Spleen (tissue), 11 donors: ENCODE results near the gene WFDC10A. TPM values are rescaled to one million over a fixed set of nuclear protein-coding genes. Genes with fewer than 3 reads are reported as not detected.

ENCODE experiments used
- DNase-seq: peaks from one replicate; pipeline ENCODE4 v3.0.0-alpha.2; 2020
- H3K27ac ChIP-seq, 8 donors: fragments of 200-600 bp; sonication (generic) in 7 of 8; 1 replicate in 4 of 8; 2 replicates in 4 of 8; pipeline versions ENCODE4 v1.5.0 to v1.8.0; 2016 to 2021; ENCODE audit warnings: inconsistent platforms in 4 of 8, mild to moderate bottlenecking in 4 of 8, moderate library complexity in 1 of 8
- H3K27me3 ChIP-seq, 7 donors: fragments of 200-600 bp; sonication (generic) in 6 of 7; replicated peaks in 1 of 7; 1 replicate in 4 of 7; 2 replicates in 3 of 7; pipeline versions ENCODE4 v1.5.0 to v1.8.0; 2016 to 2021; ENCODE audit warnings: inconsistent platforms in 3 of 7, mild to moderate bottlenecking in 1 of 7
- H3K36me3 ChIP-seq, 6 donors: fragments of 200-600 bp; sonication (generic) in 5 of 6; 1 replicate in 4 of 6; 2 replicates in 2 of 6; pipeline versions ENCODE4 v1.5.0 to v1.8.0; 2016 to 2021; ENCODE audit warnings: inconsistent platforms in 2 of 6
- H3K4me1 ChIP-seq, 6 donors: fragments of 200-600 bp; sonication (generic) in 5 of 6; 1 replicate in 3 of 6; 2 replicates in 3 of 6; pipeline versions ENCODE4 v1.5.0 to v1.8.0; 2016 to 2021; ENCODE audit warnings: inconsistent platforms in 3 of 6
- H3K4me3 ChIP-seq, 8 donors: fragments of 200-600 bp; sonication (generic) in 7 of 8; 1 replicate in 4 of 8; 2 replicates in 4 of 8; pipeline versions ENCODE4 v1.5.0 to v1.8.0; 2016 to 2021; ENCODE audit warnings: inconsistent platforms in 4 of 8, mild to moderate bottlenecking in 4 of 8, moderate library complexity in 2 of 8
- H3K9me3 ChIP-seq, 8 donors: fragments of 200-600 bp; sonication (generic) in 7 of 8; 1 replicate in 4 of 8; 2 replicates in 4 of 8; pipeline versions ENCODE4 v1.5.0 to v1.8.0; 2016 to 2021; ENCODE audit warnings: inconsistent platforms in 4 of 8
- POLR2A ChIP-seq, 3 donors: fragments of 450-650 bp; IDR thresholded peaks; one replicate each; pipeline ENCODE4 v1.5.1; 2017; ENCODE audit warnings: antibody characterized with exemption in 3 of 3, mild to moderate bottlenecking in 1 of 3
- POLR2AphosphoS5 ChIP-seq, 3 donors: sonication (generic); formaldehyde crosslinking; IDR thresholded peaks; one replicate each; pipeline ENCODE4 v1.5.1; 2017; ENCODE audit warnings: antibody characterized with exemption in 3 of 3
- WGBS, 5 donors: extraction: QIAGEN DNeasy Blood & Tissue Kit in 3 of 5; methylation state at CpG; one replicate each; pipeline versions ENCODE4 v1.1.5 to v1.1.7; 2013 to 2018; 5-methylcytosine and 5-hydroxymethylcytosine counted together
- intact Hi-C: fragments of 100-400 bp; cut with DNase I; formaldehyde crosslinking; loops from one replicate; pipeline ENCODE4 v1.15.0; 2023; ENCODE audit warnings: low total_unique reads
- polyA plus RNA-seq, 3 donors: library from polyadenylated mRNA; stranded (reverse); fragments of 200-250 nt; gene quantifications; one replicate each; pipeline ENCODE4 v1.2.1, GENCODE V29; 2013
- total RNA-seq, 7 donors: library from RNA; depleted of rRNA in 3 of 7; stranded (reverse); fragments of >200 nt in 3 of 7; fragmentation: NEBNext Ultra II Directional in 4 of 7; extraction: Animal tissue kit (Norgen Biotek cat#: 25700) in 4 of 7; gene quantifications; one replicate each; pipeline versions ENCODE4 v1.1.0 to v1.2.1, GENCODE V29; 2016 to 2021
- TF ChIP-seq, protein P1 (sequence below), 11 experiments: fragments of 200-600 bp in 7 of 11; fragments of 450-650 bp in 4 of 11; sonication (generic) in 4 of 11; IDR thresholded peaks in 8 of 11; conservative IDR thresholded peaks in 3 of 11; 1 replicate in 7 of 11; 2 replicates in 4 of 11; pipeline versions ENCODE4 v1.4.0 to v1.8.0; 2016 to 2021; ENCODE audit warnings: antibody characterized with exemption in 11 of 11, inconsistent platforms in 4 of 11, mild to moderate bottlenecking in 1 of 11
- donor health status: healthy with polysubstance abuse.
- donor health status: DM: no; HTN: no; CAD: no; lungs with moderate emphysema.
- donor health status: DM: no; HTN: no; CAD: no.
- donor health status: Bipolar disorder and iron deficiency.
- donor health status: healthy.
- donor health status: DM: no; HTN: no; CAD: no.
- donor health status: DM: yes; HTN: yes; CAD: no.

Gene WFDC10A
- total and polyA plus RNA-seq, 10 donors, result not detected

GRCh38 chr20:45588800-45589199 is 40.7 kb upstream of the WFDC10A start:
- no peak overlapping the region for H3K27ac ChIP-seq
- TF ChIP-seq POLR2AphosphoS5 (IDR thresholded peaks at IDR 0.05) (no peak), POLR2A (IDR thresholded peaks at IDR 0.05) (no peak)
- TF ChIP-seq, protein P1, sequence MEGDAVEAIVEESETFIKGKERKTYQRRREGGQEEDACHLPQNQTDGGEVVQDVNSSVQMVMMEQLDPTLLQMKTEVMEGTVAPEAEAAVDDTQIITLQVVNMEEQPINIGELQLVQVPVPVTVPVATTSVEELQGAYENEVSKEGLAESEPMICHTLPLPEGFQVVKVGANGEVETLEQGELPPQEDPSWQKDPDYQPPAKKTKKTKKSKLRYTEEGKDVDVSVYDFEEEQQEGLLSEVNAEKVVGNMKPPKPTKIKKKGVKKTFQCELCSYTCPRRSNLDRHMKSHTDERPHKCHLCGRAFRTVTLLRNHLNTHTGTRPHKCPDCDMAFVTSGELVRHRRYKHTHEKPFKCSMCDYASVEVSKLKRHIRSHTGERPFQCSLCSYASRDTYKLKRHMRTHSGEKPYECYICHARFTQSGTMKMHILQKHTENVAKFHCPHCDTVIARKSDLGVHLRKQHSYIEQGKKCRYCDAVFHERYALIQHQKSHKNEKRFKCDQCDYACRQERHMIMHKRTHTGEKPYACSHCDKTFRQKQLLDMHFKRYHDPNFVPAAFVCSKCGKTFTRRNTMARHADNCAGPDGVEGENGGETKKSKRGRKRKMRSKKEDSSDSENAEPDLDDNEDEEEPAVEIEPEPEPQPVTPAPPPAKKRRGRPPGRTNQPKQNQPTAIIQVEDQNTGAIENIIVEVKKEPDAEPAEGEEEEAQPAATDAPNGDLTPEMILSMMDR (IDR thresholded peaks at IDR 0.05 in 8 of 11, conservative IDR thresholded peaks at IDR 0.05 in 3 of 11), result no peak
- no peaks in the 10 kb centered on the region for H3K4me1 ChIP-seq
- no peak for DNase-seq
- H3K4me3 ChIP-seq, result no peak overlapping the region
- WGBS, 5 donors, result 64 to 98% (median 87%) methylated on average over 2 of the region's 2 CpGs
- no peaks in the 10 kb centered on the region for H3K9me3 ChIP-seq
- no peaks in the 10 kb centered on the region for H3K36me3 ChIP-seq
- no peaks in the 10 kb centered on the region for H3K27me3 ChIP-seq
- intact Hi-C loops, result no loop called here

- H3K36me3 ChIP-seq, result no peaks in the 10 kb centered on the region
- no peak for DNase-seq
- no peak for TF ChIP-seq POLR2AphosphoS5 (IDR thresholded peaks at IDR 0.05)
- TF ChIP-seq POLR2A (IDR thresholded peaks at IDR 0.05), result no peak
- TF ChIP-seq, protein P1 (IDR thresholded peaks at IDR 0.05 in 8 of 11, conservative IDR thresholded peaks at IDR 0.05 in 3 of 11), result no peak
- H3K27me3 ChIP-seq, result no peaks in the 10 kb centered on the region
- H3K4me3 ChIP-seq, result no peak overlapping the region
- H3K27ac ChIP-seq, result no peak overlapping the region
- WGBS, 5 donors, result 14 to 38% (median 30%) methylated on average over 1 of the region's 1 CpG
- intact Hi-C loops, result loop anchor here (10.0 kb wide), 1 partner anchor 185 kb away; no protein-coding TSS in a partner anchor
- H3K4me1 ChIP-seq, result no peaks in the 10 kb centered on the region
- no peaks in the 10 kb centered on the region for H3K9me3 ChIP-seq
Measured at GRCh38 chr20:45589725-45590124, 39.8 kb upstream of the WFDC10A start.

GRCh38 chr20:45592574-45593189 is 36.9 kb upstream of the WFDC10A start:
- Histone ChIP-seq H3K4me1 (no peaks in the 10 kb centered on the region), H3K4me3 (no peak overlapping the region), H3K27ac (no peak overlapping the region), H3K27me3 (peaks cover 0 to 26% (median 0%) of the 10 kb centered on the region in 7 donors), H3K9me3 (no peaks in the 10 kb centered on the region), H3K36me3 (no peaks in the 10 kb centered on the region)
- no peak for DNase-seq
- WGBS, 5 donors, result 45 to 60% (median 52%) methylated on average over 5 of the region's 5 CpGs
- TF ChIP-seq, protein P1 (IDR thresholded peaks at IDR 0.05 in 8 of 11, conservative IDR thresholded peaks at IDR 0.05 in 3 of 11), result peak in 10 of 11 experiments; percentile 31 to 66 (median 48)
- no peak for TF ChIP-seq POLR2A (IDR thresholded peaks at IDR 0.05)
- intact Hi-C loops, result loop anchor here (10.0 kb wide), 1 partner anchor 182 kb away; no protein-coding TSS in a partner anchor

DNA sequence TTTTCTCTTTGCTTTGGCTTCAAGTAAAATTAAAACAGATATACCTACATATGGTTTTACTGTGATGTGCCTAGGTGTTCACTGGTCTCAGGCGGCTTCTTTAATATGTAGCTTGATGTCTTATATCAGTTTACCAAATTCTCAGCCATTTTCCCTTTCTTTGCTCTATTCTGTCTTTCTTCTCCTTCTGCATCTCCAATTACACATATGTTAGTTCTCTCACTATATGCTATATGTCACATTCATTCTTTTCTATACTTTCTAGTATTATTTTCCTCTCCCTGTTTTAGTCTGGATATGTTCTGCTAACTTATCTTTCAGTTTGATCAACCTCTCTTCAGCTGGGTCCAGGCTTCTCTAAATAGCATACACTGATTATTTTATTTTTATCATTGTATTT is 36.0 kb upstream of the WFDC10A start:
- Histone ChIP-seq H3K27me3 (peaks cover 0 to 35% (median 0%) of the 10 kb centered on the region in 7 donors), H3K9me3 (no peaks in the 10 kb centered on the region), H3K36me3 (no peaks in the 10 kb centered on the region), H3K4me1 (no peaks in the 10 kb centered on the region), H3K4me3 (no peak overlapping the region), H3K27ac (no peak overlapping the region)
- no peak for DNase-seq
- 0 to 97% (median 45%) methylated on average over 1 of the region's 1 CpG for WGBS, 5 donors
- TF ChIP-seq, protein P1 (IDR thresholded peaks at IDR 0.05 in 8 of 11, conservative IDR thresholded peaks at IDR 0.05 in 3 of 11), result no peak
- TF ChIP-seq POLR2AphosphoS5 (IDR thresholded peaks at IDR 0.05), result no peak
- intact Hi-C loops, result loop anchor here (10.0 kb wide), 1 partner anchor 181 kb away; no protein-coding TSS in a partner anchor
